GM18520 (cell line): ENCODE results near the gene PTPRU.

Experiments used
- ATAC-seq: cut with Tn5 transposase; IDR thresholded peaks from one replicate; pipeline ENCODE4 v1.9.1; 2021; ENCODE audit not compliant: unreplicated experiment

Gene PTPRU

GRCh38 chr1:29264773-29265389, 28.6 kb downstream of the PTPRU start:
- no peak for ATAC-seq

DNA sequence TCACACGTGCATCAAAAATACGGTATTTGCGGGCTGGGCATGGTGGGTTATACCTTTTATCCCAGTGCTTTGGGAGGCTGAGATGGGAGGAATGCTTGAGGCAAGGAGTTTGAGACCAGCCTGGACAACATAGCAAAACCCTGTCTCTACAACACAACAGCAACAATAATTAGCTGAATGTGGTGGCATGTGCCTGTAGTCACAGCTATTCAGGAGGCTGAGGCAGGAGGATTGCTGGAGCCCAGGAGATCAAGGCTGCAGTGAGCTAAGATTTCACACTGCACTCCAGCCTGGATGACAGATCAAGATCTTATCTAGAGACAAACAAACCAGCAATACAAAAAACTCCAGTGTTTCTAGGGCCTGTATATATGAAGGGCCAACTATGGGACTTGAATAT, 30.6 kb downstream of the PTPRU start:
- ATAC-seq = no peak

DNA sequence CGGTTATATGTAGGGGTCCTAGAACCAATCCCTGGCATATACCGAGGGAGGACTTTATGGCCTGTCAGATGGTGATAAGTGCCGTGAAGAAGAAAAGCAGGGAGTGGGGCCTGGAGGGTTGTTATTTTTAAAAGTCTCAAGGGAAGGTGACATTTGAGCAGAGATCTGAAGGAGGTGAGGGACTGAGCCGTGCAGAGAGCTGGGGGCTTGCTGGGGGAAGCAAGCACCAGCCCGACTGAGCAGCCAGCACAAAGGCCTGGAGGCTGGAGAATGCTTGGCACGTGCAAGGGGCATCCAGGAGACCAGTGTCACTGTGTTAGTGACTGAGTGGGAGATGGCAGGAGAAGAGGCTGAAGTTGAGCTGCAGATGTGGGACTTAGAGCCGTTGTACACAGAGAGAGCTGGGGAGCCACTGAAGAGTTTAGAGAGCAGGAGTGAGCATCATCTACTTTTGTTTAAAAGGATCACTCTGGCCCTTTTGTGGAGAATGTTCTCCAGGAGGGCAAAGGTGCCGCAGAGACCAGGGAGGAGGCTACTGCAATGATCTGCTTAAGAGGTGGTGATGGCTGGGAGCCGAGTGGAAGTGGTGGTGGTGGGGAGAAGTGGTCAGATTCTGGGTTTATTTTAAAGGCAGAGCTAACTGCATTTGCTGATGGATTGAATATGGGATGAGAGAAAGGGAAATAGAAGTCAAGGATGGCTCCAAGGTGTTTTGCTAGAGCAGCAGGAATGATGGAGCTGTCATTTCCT, 31.2 kb downstream of the PTPRU start:
- no peak for ATAC-seq

- no peak for ATAC-seq
Observed at GRCh38 chr1:29269382-29269781, 33.1 kb downstream of the PTPRU start.

GRCh38 chr1:29270929-29271521, 34.7 kb downstream of the PTPRU start:
- no peak for ATAC-seq

- ATAC-seq = no peak
Observed at GRCh38 chr1:29271724-29272123, 35.4 kb downstream of the PTPRU start.

- ATAC-seq = no peak
Observed at GRCh38 chr1:29272147-29272907, 36.0 kb downstream of the PTPRU start.

- ATAC-seq = no peak
Observed at GRCh38 chr1:29275435-29275834, 39.1 kb downstream of the PTPRU start.

DNA sequence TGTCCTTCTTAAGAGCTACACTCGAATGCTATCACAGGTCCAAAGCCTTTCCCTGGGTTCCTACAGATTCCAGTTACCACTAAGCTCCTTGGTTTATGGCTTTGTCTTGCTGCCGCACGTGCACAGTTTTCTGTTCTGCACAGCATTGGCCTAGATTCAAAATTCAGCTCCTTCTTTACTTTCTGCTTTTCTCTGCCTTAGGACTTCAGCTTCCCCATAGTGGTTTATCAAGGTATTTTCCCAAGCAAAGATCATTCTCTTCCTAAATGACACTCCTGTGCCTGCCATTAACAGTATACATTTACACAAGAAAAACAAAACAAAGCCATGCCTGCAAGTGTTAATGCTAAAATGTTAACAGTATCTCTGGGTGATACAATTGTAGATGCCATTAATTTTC, 41.8 kb downstream of the PTPRU start:
- ATAC-seq = no peak

GRCh38 chr1:29279406-29279805, 43.1 kb downstream of the PTPRU start:
- ATAC-seq = no peak

DNA sequence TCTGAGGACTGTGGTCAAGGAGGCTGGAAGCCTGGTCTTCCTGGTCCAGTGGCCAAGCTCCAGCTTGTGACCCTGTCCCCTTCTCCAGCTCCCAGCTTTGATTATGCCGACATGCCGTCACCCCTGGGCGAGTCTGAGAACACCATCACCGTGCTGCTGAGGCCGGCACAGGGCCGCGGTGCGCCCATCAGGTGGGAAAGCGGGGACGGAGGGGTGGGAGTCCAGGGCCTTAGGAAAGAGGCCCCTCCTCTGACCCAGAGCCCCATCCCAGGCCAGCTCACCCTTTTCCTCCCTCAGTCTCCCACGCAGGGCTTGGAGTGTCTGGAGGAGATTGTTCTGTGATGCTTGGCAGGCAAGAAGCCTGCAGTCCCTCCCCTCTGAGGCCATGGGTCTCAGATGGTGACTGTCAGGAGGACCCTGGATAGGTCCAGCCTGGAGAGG, 43.6 kb downstream of the PTPRU start:
- no peak for ATAC-seq

DNA sequence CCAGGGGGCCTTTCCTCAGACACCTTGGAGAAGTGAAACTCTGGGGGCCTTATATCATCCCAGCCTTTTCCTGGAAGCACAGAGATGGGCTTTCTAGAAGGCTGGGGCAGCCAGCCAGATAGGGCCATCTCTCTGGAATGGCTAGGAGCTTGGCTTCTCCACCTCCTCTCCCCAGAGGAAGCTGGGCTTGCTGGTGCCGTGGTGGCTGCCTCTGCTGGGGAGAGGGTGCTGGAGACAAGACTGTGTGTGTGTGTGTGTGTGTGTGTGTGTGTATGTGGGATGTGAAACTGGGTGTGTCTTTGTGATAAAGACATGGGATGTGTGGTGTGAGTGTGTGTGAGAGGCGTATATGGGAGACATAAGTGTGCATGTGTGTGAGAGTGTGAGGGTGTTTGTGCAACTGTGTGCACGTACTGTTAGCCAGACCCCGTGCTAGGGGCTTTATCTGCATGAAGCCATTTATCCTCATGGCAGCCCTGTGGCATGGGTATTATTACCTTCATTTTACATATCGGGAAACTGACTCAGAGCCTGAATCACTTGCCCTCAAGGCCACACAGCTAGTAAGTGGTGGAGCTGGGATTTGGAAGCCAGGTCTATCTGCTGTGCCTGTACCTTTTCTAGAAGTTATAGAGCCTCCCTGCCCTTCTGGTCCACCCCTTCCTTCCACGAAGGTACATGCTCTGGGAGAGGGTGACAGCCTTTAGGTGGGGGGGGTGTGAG, 44.2 kb downstream of the PTPRU start:
- ATAC-seq = no peak

- ATAC-seq = no peak
Observed at GRCh38 chr1:29281571-29281970, 45.2 kb downstream of the PTPRU start.

GRCh38 chr1:29282135-29282923, 46.0 kb downstream of the PTPRU start:
- no peak for ATAC-seq

DNA sequence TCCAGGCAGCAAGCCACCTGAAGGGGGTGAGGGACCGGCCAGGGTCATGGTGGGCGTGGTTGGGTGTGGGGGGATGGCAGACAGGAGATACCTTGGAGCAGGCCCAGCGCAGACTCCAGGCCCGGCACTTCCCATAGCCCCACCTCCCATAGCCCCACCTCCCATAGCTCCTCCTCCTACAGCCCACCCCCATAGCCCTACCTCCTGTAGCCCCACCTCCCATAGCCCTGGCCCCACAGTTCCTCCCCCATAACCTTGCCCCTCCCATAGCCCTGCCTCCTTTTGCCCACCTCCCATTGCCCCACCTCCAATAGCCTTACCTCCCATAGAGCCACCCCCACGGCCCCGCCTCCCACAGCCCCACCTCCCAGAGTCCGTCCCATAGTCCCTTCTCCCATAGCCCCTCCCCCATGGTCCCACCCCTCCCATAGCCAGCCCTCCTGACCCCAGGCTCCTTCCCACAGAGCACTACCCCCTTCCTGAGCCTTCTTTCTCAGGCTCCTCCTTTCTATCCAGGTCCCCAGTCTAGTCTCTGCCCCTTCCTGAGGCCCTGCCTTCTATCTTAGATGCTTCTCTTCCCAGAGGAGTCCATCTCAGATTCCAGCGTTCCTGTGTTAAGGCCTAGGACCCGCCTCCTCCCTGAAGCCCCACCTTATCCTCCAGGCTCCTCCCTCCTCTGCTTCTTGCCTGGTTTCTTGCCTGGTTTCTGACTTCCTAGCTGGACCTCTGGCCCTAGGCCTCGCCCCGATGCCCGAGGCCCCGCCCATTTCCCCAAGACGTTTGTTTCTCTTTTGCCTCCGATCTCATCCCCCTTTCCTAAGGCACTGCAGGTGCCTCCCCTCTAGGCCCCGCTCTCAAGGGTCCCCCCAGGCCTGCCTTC, 46.8 kb downstream of the PTPRU start:
- no peak for ATAC-seq

- ATAC-seq = no peak
Observed at GRCh38 chr1:29283804-29284195, 47.5 kb downstream of the PTPRU start.

DNA sequence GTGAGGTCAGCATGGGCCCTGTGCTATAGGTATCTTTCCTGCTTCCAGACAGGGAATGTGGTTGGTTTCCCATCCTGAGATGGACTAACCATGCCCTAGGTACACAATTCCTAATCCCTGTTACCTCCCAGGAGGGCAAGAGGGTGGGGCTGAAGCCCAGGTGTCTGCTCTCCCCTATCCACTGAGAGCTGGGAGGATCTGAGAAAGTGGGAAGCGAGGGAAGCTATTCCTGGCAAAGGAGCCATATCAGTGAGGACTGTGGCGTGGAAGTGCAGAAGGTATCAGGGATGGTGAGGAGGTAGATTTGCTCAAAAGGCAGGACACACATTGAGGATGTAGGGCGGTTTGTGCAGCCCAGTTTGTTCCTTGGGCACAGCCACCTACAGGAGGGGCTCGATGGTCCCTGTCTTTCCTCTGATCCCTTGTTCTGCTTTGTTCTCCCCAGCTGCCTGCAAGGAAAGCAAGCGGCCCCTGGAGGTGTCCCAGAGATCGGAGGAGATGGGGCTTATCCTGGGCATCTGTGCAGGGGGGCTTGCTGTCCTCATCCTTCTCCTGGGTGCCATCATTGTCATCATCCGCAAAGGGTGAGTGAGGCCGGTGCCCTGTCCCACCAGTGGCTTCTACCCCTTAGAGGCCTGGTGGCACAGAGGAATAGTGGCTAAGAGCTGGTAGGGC, 48.1 kb downstream of the PTPRU start:
- ATAC-seq = no peak

- no peak for ATAC-seq
Observed at GRCh38 chr1:29284961-29285560, 48.7 kb downstream of the PTPRU start.
